ENCODE results near the gene UQCRC2.
A peak's percentile ranks its signal among the peaks of the same experiment; 100 is the strongest.
"Not testable (repeated sequence)": the region's sequence is repeated elsewhere in the genome, so short reads cannot be mapped to it uniquely, and the experiment has no call there.

UQCRC2 gene

GRCh38 chr16:22007509-22008214 is 54.5 kb downstream of the UQCRC2 start, which contains the start of gene MOSMO:
Gene MOSMO, plus strand, starts transcription at chr16:22008111. Its CDS starts 191 bp downstream, at chr16:22008302.
- DNase-seq (ENCODE audit: low read depth, low spot score), result no peak
- H3K27ac ChIP-seq, result peak within 1 kb of the TSS; percentile 72

- peak overlapping the region; percentile 72 for H3K27ac ChIP-seq
- DNase-seq (ENCODE audit: low read depth, low spot score), result no peak
Measured at GRCh38 chr16:22008215-22009059, 55.3 kb downstream of the UQCRC2 start.

- no peak overlapping the region for H3K27ac ChIP-seq
- DNase-seq (ENCODE audit: low read depth, low spot score), result no peak
Measured at GRCh38 chr16:22010902-22011301, 57.7 kb downstream of the UQCRC2 start.

GRCh38 chr16:22012241-22012640 is 59.1 kb downstream of the UQCRC2 start:
- H3K27ac ChIP-seq, result no peak overlapping the region

GRCh38 chr16:22013486-22013885 is 60.3 kb downstream of the UQCRC2 start:
- DNase-seq (ENCODE audit: low read depth, low spot score), result no peak
- no peak overlapping the region for H3K27ac ChIP-seq

More at GRCh38 chr16:22012241-22012640, 59.1 kb downstream of the UQCRC2 start:
- no peak for DNase-seq (ENCODE audit: low read depth, low spot score)

- DNase-seq (ENCODE audit: low read depth, low spot score), result no peak
- H3K27ac ChIP-seq, result peak overlapping the region; percentile 75
Measured at GRCh38 chr16:22014271-22014873, 61.2 kb downstream of the UQCRC2 start.

- DNase-seq (ENCODE audit: low read depth, low spot score), result no peak
- H3K27ac ChIP-seq, result peak overlapping the region; percentile 75
Measured at GRCh38 chr16:22016927-22017326, 63.8 kb downstream of the UQCRC2 start.

- peak overlapping the region; percentile 75 for H3K27ac ChIP-seq
- DNase-seq (ENCODE audit: low read depth, low spot score), result no peak
Measured at GRCh38 chr16:22018559-22018958, 65.4 kb downstream of the UQCRC2 start.

GRCh38 chr16:22022151-22022550 is 69.0 kb downstream of the UQCRC2 start:
- no peak for DNase-seq (ENCODE audit: low read depth, low spot score)
- no peak overlapping the region for H3K27ac ChIP-seq

- no peak for DNase-seq (ENCODE audit: low read depth, low spot score)
- H3K27ac ChIP-seq, result peak overlapping the region; percentile 6
Measured at GRCh38 chr16:22023505-22023904, 70.3 kb downstream of the UQCRC2 start.

- peak overlapping the region; percentile 97 for H3K27ac ChIP-seq
- DNase-seq (ENCODE audit: low read depth, low spot score), result not testable (repeated sequence)
Measured at GRCh38 chr16:22024785-22025184, 71.6 kb downstream of the UQCRC2 start.

- DNase-seq (ENCODE audit: low read depth, low spot score), result no peak
- H3K27ac ChIP-seq, result peak overlapping the region; percentile 97
Measured at GRCh38 chr16:22027633-22028032, 74.5 kb downstream of the UQCRC2 start.

- DNase-seq (ENCODE audit: low read depth, low spot score), result no peak
- H3K27ac ChIP-seq, result peak overlapping the region; percentile 97
Measured at GRCh38 chr16:22029632-22030031, 76.5 kb downstream of the UQCRC2 start.

- peak overlapping the region; percentile 97 for H3K27ac ChIP-seq
- no peak for DNase-seq (ENCODE audit: low read depth, low spot score)
Measured at GRCh38 chr16:22030087-22030812, 77.1 kb downstream of the UQCRC2 start.

- no peak overlapping the region for H3K27ac ChIP-seq
- DNase-seq (ENCODE audit: low read depth, low spot score), result no peak
Measured at GRCh38 chr16:22031483-22032083, 78.4 kb downstream of the UQCRC2 start.
